T-helper 1 cell (primary cell): ENCODE results near the gene PARP3.

Experiments
- DNase-seq, 5 donors: peaks; one replicate each; pipeline ENCODE4 v3.0.0-alpha.2; 2012 to 2020

The PARP3 gene

DNA sequence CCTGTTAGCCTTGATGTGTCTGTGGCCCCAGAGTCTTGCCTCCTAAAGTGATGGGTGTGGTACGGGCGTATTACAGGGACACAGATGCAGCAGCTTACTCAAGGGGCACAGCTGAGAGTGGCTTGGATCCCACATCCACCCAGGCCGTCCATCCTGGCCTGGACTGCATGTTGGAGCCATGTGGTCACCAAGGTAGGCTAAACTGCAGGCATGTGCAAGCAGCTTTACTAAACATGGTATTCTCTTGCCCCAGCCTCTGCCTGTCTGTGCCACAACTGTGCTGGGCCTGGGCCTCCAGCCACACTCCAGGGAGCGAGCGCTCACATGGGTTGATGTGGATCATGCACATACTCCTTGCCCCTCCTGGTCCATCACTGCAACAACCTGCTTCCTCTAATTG lies 7.0 kb downstream of the PARP3 start:
- no peak for DNase-seq

GRCh38 chr3:51950899-51951298 lies 8.7 kb downstream of the PARP3 start:
- no peak for DNase-seq

DNA sequence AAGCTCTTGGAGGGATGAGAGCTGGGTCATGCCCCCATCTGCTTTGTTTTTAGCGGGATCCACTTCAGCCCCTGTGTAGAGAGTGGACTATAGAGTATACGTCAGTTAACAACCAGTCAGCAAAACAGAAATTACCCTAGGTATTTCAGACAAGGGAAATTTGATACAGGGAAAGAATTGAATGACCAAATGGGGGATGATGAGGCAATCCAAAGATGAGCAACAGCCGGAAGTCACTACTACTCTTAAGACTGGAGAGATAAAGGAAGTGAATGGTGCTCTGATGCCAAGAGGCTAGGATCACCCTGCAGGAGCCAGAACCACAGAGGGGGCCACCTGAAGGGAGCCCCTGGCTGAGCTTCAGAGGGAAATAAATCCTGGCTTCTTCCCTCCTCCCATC lies 11.3 kb downstream of the PARP3 start:
- DNase-seq: no peak

DNA sequence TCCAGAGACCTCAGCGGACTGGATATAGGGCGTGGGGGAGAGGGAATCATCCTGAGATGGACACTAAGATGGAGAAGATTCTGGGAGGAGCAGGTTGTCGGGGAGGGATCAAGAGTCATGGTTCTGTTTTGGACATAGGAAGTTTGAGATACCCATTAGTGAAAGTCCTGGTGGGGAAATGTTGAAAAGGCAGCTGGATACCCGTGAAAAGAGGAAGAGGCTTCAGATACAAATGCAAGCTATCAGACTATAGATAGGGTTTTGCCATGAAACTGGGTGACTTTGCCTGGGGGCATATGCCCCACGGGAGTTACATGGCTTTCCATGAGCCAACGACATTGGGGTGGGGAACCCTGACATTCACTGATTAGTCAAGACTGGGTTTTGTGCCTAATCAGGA lies 11.9 kb downstream of the PARP3 start:
- no peak for DNase-seq

- no peak for DNase-seq
These were observed 12.6 kb downstream of the PARP3 start for GRCh38 chr3:51954713-51955112.

DNA sequence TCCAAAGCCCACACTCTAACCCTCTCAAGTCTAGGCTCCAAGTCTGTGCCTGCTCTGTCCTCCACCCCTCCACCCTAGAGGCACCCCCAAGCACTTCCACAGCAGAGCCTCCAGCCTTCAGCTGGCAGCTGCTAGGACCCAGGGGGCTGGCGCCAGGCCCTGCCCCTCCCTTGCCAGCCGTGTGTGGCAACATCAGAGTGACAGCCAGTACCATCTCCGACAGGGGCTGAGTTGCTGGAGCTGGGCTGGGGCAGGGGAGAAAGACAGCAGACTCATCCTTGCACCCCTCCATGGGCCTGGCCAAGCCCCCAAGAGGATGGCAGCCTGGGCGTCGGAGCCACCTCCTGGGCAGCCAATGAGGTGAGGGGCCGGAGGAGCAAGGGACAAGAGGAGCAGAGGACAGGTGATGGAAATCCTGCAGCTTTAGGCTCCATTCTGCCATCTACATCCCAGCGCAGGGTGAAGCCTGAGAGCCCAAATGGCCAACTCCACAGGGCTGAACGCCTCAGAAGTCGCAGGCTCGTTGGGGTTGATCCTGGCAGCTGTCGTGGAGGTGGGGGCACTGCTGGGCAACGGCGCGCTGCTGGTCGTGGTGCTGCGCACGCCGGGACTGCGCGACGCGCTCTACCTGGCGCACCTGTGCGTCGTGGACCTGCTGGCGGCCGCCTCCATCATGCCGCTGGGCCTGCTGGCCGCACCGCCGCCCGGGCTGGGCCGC lies 13.2 kb downstream of the PARP3 start, which contains the start of gene GPR62:
TSS of gene GPR62 (plus strand) at position 207 of the 718 bp plus-strand sequence. CDS start at position 479, 272 bp downstream.
- no peak for DNase-seq

DNA sequence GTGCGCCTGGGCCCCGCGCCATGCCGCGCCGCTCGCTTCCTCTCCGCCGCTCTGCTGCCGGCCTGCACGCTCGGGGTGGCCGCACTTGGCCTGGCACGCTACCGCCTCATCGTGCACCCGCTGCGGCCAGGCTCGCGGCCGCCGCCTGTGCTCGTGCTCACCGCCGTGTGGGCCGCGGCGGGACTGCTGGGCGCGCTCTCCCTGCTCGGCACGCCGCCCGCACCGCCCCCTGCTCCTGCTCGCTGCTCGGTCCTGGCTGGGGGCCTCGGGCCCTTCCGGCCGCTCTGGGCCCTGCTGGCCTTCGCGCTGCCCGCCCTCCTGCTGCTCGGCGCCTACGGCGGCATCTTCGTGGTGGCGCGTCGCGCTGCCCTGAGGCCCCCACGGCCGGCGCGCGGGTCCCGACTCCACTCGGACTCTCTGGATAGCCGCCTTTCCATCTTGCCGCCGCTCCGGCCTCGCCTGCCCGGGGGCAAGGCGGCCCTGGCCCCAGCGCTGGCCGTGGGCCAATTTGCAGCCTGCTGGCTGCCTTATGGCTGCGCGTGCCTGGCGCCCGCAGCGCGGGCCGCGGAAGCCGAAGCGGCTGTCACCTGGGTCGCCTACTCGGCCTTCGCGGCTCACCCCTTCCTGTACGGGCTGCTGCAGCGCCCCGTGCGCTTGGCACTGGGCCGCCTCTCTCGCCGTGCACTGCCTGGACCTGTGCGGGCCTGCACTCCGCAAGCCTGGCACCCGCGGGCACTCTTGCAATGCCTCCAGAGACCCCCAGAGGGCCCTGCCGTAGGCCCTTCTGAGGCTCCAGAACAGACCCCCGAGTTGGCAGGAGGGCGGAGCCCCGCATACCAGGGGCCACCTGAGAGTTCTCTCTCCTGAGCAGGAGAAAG lies 14.0 kb downstream of the PARP3 start:
- peak in 1 of 5 donors; percentile 34 for DNase-seq

DNA sequence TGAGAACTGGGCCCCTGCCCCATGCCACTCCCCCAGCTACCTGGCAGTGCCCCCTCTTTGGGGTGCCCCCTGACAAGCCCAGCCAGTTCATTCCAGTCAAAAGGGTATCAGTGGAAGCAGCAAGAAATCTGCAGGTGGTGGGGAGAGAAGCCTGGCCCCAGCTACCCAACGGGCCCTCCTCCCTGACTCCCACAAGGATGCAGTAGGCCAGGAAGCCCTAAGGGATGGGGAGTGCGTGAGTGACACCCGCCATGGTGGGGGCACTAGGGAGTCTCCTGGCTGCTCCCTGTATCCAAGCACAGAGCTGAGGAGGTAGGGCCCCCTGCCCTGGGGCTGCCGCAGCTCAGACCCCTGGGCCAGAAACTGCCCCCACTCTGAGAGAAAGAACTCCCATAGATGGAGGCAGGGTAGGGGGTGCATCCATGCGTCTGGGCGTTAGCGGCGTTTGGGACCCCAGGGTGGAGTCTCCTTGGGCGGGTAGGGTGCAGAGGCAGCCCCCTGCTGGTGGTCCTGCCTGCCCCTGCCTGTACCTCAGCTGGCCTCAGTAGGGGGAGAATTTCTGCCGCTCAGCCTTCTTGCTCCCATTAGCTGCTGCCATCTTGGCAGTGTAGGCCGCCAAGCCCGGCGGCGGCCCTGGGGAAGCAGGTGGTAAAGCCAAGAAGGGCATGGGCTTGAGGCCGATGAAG lies 15.5 kb downstream of the PARP3 start:
- no peak for DNase-seq

GRCh38 chr3:51958603-51959521 lies 16.7 kb downstream of the PARP3 start:
- no peak for DNase-seq

DNA sequence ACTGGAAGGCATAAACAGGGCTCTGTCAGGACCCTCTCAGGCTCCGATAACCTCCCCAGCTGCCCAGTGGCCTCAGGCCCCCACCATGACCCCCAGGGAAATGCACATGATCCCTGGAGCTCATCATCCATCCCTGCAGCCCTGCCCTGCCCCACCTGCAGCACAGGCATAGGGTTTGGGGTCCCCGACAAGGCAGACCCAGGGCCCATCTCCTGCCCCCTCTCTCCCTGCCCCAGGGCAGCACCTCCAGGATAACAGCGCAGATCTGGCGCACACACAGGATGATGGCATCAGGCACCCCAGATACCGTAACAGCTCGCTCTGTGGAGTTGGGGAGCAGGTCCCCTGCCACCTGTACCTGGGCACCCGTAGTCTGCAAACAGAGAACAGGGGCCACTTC lies 17.5 kb downstream of the PARP3 start:
- DNase-seq: no peak

GRCh38 chr3:51960386-51960785 lies 18.2 kb downstream of the PARP3 start:
- no peak for DNase-seq

DNA sequence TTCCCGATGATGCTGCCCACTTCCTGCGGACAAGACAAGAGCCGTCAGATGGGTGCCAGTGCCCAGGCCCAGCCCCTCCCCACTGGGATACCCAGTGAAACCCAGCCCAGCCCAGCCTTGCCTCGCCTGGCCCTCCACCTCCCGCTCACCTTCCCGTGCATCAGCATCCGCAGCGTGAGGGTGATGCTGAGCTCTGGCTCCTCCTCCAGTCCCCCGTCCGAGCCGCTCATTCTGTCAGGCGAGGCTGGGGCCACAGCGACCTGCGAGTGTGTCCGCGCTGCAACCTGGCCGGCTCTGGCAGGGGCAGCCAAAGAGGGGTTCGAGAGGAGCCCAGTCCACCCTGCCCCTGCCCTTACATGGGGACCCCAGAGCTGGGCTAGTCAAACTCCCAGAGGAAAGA lies 18.8 kb downstream of the PARP3 start:
- no peak for DNase-seq

DNA sequence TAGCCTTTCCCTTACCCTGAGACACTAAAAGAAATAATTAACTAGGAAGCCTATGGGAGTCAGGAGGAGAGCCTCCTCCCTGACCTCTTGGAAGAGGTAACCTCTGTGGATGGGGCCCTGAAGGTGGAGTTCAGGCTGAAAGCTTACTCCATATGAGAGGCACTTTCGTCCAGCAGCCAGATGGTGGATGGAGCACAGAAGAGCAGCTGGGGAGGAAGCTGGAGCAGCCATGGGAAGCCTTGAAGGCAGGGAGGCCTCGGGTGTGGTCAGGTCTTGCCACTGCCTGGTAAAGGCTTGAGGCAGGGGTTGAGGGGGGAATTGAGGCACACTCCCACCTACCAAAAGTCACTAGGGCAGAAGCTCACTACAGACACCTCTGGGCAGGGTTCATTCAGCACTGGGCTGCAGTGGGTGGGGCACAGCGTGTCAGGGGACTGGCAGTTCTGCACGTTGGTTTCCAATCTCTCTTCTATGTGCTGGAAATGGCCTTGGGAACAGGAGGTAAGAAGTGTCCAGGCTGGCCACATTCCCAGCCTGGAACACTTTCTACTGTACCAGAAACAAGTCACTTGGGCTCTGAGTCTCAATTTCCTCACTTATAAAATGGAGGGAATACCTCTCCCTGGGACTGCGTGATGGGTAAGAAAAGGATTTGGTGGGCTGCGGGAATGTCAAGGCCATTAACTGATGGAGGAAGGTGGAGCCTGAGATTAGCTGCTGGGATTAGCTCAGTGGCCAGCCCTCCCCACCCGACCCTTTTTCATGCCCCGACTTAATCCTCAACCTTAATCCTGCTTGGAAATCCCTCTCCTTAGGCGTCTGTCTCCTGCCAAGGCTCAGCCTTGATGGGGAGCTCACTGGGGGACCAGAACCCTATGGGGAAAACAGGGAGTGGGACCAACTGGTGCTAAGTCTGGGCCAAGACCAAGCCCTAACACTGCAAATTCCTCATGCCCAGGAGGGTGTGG lies 19.7 kb downstream of the PARP3 start:
- DNase-seq: no peak

DNA sequence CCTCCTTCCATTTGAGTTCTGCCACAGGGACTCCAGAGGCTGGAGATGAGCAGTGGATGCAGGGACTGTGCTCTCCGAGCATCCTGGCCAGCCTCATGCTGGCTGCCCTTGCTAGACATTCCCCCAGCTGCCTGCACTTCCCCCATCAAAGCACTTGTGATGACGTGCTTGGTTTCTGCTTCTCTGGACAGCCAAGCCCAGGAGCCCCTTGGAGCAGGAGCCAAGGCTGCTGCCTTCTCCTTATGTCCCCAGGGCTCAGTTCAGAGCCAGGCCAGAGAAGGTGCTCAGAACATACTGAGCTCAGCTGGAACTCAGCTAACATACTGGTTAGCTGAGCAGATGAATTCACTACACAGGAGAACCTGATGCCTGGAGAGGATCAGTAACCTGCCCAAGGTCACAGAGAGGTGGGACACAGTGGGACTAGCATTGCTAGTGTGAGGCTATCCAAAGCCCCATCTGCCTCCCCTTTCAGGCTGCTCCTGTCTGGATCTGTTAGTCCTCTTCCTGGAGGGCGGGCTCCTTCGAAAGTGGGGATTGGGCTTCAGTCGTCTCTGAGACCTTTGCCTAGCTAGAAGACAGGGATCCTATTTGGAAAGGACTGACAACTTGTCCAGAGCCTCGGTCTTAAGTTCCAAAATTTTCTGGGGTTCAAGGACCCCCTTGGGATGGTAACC lies 20.8 kb downstream of the PARP3 start:
- DNase-seq: no peak

DNA sequence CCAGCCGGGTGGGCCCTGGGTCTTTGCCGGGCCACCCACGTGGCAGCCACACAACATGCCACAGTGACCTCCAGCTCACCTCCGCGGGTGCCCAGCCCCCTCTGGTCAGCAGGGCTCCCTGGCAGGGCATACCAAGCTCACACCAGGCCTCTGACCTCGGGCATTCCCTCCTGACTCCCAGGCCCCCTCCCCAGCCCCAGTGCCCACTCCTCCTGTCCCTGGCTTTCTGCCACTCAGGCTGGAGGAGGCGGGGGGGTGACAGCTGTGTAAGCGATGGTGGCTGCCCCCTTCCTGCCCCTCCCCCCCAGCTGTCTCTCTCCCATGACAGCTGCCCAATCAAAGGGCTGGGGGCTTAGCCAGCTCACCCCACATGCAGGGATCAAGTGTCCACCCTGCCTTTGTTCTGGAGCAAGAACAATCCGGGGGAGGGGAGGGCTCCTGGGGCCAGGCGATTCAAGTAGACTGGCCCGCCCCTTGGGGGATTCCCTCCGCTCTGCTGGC lies 21.8 kb downstream of the PARP3 start:
- no peak for DNase-seq

DNA sequence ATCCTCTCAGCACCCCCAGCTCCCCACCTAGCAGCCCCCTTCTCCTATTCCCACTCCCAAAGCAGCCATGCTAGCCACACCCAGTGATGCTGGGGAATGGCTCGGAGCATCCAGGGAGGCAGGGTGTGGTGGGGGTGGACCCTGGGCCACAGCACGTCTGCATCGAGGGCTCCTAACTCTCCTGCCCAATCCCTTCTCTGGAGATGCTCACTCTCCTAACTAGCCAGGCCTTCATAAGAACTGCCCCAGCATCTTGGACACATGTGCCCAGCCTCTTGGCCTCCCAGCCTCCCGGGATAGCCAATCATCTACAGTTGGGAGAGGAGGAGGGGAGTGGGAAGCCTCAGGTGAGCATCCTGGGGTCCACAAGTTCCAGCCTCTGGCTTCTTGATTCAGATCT lies 22.4 kb downstream of the PARP3 start:
- no peak for DNase-seq

- no peak for DNase-seq
These were observed 23.9 kb downstream of the PARP3 start for GRCh38 chr3:51966016-51966415.

GRCh38 chr3:51966486-51966885 lies 24.3 kb downstream of the PARP3 start:
- no peak for DNase-seq

- DNase-seq: peak in 1 of 5 donors; percentile 20
These were observed 24.8 kb downstream of the PARP3 start for GRCh38 chr3:51966922-51967383.
